ENCODE results near the gene GSG1.

Gene GSG1

DNA sequence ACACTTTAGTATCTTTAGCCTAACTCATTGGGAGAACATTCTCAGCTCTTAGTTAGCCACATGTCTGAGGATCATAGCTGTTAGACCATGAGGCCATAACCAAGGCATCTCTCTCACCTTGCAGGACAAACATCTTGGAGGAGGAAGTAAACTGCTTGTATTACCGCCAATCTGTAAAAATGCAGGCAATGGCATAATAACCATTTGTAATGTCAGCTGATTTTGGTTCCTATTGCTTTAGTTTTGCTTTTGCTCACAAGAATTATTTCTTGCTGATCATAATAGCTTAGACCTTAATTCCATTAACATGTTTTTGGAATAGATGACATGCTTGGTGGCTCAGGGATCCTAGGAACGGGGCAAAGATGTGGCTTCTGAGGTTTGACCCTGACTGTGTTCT, 16.4 kb upstream of the GSG1 start:
- DNase-seq = no peak

DNA sequence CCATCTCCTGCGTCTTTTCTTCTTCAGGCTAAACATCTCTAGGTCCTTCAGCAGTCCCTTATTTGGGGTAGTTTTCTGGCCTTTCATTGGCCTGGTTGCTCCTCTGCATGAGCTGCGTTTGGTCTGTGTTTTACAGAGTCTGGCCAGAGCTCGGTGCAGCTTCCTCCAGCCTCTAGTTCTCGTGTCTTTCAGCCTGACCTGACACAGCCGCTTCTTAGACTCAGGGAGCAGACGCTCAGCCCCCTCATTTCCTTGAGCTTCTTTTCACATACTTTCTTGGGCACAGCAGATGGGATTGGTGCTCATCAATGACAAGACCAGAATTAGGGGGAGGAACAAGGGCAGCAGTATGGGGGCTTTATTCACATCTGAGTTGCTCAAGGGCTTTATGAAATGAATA, 13.6 kb upstream of the GSG1 start:
- DNase-seq = no peak

DNA sequence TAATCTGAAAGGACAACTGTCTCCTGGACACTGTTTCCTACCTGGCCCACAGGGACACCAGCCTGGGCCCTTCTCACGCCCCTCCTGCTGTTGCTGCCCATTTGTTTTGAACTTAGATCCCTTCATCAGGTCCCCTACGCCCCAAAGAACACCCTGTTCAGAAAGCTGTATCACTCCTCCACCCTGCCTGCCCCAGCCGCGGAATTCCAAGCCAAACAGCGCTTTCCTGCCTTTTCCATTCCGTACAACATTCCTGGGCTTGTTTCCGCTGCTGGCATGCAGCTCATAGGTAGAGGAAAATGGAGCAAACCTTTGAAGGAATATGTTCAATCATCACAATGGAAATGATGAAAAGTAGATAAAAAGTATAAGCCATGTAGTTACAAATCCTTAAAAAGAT, 12.8 kb upstream of the GSG1 start:
- no peak for DNase-seq

DNA sequence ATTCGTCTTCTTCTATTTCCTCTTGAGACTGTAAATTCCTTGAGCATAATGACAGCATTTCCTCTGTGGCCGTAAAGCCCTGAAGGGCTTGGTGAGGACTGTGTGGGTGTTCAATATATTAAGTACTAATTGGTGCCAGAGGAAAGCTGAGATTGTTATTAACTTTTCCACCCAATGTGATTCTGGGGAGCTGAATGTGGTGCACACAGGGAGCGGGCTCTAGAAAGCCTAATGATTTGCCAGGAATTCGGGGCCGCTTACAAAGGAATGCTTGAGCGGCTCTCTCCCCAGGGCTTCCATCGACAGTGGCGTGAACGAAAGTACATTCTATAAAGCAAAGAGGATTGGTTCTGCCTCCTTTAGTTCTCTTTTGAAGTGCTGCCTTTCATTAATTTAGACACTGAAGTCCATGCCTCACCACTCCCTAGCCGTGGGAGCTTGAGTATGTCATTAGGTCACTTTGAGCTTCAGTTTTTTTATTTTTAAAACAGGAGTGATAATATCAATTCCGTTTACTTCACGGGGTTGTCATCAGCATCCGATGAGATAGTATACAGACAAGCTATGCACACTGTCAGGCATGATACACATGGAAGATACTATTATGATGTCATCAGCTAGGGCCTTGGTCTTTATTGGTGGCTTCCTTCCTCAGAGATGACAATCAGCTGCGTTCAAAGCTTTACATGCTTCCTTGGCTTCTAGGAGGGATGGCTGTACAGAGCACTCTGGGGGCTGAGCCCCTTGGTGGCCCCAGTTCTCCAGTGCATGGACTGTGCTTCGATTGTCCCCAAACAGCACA, 11.0 kb upstream of the GSG1 start:
- no peak for DNase-seq

DNA sequence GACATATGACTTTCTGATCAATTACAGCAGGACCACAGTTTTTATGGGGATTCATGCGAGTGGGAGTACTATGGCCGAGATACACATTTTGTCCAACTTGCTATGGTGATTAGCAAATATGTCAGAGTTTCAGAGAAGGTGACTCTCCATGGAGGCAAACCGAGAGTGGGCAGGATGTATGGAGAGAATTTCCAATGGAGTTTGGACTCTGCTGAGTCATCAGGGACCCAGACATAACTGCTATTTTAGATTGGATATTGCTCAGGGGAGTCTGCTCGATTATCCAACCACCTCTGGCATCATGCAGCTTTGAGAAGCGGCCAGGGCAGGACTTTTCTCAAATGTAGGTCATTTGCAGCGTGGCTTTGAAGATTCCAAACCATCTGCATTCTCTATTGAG, 9.5 kb upstream of the GSG1 start:
- no peak for DNase-seq

DNA sequence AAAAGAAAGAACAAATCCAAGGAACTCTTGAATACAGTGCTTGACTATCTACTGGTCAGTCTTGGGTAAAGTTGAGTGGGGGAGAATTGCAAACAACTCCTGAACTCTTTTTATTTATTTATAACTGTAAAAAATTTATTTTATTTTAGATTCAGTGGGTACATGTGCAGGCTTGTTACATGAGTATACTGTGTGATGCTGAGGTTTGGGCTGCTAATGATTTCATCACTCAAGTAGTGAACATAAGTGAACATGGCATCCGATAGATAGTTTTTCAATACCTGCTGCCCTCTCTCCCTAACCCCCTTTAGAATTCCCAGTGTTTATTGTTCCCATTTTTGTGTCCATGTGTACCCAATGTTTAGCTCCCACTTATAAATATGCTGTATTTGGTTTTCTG, 3.2 kb upstream of the GSG1 start:
- no peak for DNase-seq

DNA sequence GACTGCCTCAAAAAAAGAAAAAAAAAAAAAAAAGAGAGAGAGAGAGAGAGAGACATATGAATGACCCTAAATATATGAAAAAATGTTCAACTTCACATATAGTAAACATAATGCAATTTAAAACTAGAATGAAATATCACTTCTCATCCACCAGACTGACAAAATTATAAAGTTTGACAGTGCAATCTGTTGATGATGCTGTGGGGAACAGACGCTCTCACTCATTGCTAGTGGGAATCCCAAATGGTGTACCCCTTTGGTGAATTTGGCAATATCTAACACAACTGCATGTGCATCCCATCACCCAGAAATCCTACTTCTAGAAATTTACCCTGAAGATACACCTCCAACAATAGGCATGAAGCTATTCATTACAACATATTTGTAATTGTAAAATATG, 2.3 kb upstream of the GSG1 start:
- DNase-seq = no peak

DNA sequence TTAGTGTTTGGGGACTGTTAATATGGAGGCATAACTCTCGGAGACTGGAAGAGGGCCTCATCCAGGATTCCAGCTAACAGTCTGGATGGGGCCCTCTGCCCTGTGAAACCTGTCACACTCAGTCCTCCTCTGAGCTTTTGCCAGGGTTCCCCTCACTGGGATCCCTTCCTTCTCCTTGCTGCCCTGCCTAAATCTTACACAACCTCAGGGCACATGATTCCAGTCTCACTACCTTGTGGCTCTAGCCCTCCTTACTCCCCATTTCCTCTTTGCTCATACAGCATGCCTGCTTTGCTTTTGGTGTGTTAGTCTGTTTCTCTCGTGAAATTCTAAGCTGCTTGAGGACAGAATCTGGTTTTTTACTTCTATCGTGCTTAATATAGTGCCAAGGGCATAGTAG, 942 bp upstream of the GSG1 start:
- DNase-seq = no peak

DNA sequence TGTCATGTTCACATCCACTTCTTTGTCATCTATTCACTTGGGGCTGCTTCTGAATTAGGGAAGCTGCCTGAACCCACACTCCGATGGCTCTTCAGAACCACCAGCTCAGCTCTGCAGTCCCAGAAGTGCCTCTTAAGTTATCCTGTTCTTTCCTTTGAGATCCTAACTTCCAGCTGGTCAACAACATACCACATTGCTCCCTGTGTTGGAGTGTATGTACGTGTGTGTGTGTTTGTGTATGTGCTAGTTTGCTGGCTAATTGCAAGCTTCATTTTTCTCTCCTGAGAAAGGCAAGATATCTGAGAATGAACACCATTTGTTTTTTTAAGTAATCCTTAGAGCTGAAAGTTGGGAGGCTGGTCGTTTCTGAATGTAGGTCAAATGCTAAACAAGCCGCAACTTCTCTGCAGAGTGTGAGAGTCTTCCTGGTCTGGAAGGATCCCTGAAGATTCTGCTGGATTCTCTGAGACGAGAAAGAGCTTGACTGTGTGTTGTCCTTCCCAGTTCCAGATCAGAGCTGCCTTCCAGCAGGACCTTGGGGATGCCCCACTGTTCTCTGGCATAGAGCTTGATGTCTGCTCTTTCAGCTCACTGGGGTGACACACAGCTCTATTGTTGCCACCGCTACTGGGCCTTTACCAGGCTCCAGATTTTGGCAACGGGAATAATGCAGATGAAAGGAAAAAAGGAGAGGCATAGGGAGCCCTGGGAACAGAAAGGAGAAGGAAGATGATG, 839 bp downstream of the GSG1 start:
- peak in 1 of 3 experiments; percentile 89 for DNase-seq

DNA sequence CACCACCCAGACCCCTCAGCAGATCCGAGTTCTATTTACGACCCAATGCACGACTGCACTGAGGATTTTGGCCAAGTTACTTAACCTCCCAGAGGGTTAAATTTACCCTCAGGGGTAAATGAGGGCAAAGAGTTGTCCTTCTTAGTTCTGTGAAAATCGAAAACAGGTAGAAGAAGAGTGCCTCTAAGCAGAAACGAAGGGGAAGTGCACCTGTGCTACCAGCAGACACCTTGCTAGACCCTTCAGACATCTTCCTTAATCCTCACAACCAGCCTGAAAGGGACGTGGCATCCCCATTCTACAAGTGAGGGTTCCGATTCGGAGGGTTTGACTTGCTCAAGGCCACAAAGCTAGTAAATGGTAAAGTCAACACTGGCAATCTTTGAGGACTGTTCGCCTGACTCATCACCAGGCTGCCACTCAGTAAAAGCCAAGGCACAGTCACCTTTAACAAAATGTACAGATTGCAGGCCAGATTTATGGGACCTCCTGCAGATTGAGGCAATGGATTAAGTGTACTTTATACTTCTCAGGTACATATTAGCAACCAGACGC, 1.6 kb downstream of the GSG1 start:
- DNase-seq = peak; percentile 75 to 89 (median 81)

DNA sequence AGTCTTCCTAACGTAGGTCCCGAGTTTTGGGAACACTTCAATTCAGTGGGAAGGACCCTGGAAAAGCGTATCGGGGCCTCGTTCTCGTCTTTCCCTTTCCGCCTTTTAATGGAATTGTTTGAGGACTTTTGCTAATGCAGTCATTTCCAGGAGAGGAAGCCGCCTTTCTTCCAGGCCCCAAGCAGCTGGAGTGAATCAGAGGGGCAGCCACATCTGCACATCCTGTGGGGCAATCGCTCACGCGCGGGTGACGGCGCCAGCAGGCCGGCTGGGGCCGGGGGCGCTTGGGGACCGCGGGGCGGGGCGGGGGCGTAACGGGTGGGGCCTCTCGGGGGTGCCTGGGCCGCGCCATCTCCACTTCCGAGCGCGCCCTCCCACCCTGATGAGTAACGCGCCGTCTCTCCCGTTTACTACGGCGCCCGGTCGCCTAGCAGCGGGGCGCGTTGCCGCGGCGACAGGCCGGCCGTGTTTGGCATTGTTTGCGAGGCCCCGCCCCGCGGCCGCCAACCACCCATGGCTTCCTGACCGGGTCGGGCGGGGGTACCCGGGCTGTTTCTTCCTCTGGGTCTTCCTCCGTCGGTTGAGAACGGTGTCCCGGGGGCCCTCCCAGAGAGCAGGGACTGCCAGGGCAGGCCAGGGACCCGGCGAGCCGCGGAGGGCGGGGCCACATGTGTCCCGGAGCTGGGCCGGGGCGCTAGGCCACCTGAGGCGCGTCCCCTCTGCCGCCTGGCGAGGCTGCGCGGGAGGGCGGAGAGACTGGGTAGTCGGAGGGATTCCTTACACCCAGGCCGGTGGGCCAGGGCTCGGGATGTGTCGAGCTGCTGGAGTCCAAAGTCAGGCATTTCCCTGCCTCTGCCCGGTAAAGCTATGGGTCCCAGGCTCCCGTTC, 2.3 kb downstream of the GSG1 start:
- peak; percentile 90 to 97 (median 97) for DNase-seq

DNA sequence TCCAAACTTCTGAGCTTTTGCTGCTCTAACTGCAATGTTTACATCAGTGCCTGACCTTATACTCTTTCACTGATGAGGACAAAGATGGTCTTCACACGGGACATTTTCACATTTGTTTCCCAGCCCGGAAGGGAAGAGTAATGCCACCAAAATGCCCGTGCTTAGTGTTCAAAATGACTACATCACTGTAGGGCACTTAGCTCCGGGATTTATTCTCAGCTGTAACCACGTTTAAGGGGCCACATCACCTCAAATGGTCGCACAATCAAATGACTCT, 2.9 kb downstream of the GSG1 start:
- DNase-seq = peak in 1 of 3 experiments; percentile 81

DNA sequence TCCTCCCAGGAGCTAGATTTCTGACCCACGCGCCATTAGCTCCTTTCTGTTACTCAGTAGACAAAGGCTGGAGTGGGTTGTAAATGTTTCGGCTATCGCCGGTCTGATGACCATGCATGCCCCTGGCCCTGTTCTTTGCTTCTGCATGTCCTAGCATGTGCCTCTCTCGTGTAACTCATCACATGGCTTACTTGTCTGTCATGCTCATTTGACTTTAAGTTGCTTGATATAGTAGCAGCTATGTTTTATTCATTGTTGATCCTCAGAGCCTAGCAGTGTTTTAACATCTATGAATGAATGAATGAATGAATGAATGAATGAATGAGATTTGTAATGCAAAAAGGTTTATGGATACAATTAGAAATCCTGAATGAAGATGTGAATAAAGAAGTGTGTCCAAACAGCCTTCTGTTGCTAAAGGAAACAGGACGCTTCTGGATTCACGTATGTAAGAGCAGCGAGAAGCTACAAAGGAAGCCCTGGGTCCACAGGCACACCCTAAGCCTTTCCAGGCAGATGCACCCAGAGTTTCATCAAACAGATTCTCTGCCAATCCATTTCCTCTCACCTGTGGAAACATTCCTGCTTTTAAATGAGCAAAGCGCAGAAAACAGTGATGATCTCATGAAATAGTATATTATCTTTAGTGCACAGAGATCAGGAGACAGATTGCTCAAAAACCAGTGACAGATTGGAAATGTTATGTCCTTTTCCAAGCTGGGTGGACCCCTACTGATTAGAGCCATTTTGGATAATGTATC, 3.4 kb downstream of the GSG1 start:
- peak in 2 of 3 experiments; percentile 59 to 64 for DNase-seq

DNA sequence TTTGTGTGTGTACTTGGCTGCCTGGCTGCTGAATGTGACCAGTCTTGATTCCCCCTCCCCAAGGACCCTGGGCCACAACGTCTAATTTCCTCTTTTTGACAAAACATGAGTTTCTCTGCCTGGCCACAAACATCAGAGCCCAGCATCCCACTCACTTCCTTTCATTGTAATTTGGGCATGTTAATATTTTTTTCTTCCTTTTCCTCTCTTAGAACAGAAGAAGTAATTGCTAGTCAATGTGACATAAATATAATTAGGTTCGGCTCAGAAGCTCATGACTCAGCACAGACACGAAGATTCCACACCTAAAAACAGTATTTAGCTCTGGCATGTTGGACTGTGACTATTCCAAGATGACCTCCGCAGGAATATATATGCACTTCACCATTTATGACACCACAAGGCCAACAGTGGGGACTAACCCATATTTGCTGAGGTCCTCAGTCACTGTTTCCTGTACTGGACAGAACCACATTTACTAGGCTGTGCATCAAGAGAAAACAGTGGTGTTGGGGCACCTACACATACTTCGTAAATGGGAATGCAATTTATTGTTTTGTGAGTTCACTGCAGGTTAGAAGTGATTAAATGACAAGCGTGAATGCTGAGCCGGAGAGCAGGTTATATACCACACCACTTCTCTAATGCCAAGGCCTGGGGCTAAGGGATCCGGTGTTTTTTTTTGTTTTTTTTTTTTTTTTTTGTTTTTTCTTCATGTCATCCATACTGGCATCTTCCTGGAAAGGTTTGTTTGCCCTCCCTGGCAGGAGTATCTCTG, 4.2 kb downstream of the GSG1 start:
- DNase-seq = peak in 1 of 3 experiments; percentile 11

DNA sequence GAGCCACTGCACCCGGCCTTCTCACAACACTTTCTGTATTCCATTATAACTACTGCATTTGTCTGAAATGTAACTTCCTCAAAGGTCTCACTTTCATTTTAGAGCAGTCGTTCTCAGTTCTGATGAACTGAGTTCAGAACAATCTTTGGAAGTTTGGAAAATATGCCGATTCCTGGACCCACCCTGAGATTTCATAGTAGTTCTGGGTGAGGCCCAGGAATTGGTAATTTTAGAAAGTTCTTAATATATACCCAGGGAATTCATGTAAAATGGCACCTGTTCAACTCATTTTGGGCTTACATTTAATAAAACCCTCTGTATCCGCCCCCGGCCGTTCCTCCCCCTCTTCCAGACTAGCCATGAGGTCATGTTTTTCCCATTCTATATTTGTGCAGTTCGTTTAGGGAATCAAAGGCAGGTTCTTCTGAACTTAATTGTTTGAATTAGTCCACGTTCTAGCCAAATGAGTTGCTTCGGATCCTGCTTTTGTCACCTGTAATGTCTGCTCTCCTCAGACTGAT, 5.9 kb downstream of the GSG1 start:
- peak in 1 of 3 experiments; percentile 59 for DNase-seq

DNA sequence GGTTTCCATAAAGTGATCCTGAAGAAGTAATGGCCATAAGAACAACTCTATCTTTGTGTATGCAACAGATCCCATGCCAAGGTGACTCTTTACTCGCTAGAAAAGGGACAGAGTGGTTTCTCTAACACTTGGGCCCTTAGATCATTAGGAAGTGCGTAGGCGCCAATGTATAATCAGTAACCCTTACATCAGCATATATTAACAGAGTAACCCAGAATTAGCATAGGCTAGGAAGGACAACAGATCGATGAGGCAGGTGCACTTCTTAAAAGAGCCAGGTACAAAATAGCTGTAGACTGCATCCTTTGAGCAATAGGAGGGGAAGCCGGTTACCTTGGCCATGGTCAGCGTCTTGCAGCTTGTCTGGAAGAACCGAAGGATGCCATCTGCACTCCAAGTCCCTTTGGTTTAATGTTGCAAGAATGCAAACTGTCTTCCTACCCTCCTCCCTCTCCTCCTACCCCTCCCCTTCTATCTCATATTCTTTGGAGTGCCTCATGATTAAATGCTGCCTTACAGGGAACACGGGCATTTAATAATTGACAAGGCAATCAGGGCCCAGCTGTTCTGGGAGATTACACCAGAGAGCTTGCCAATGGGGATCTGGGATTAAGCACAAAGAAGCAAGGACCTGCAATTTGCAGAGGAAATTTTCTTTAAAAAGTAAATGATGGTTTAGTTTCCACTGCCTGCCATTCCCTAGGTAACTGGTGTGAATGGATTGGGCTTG, 8.0 kb downstream of the GSG1 start:
- DNase-seq = no peak

DNA sequence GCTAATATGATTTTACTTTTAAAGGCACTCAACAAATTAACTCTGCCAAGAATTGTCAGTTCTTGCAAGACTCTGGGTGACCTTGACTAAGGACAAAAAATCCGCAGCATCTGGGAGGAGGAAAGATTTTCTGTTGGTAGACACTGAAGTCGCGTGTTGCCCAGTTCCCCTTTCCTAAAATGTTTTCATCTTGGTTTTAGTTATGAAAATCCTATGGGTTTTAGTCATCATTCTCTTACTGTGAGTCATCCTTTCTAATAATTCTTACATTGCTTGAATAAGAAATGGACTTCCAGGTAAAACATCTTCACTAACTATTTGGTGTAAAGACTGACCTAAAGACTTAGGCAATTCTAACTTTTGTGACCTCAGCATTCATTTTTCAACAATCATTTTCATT, 9.1 kb downstream of the GSG1 start:
- DNase-seq = no peak

DNA sequence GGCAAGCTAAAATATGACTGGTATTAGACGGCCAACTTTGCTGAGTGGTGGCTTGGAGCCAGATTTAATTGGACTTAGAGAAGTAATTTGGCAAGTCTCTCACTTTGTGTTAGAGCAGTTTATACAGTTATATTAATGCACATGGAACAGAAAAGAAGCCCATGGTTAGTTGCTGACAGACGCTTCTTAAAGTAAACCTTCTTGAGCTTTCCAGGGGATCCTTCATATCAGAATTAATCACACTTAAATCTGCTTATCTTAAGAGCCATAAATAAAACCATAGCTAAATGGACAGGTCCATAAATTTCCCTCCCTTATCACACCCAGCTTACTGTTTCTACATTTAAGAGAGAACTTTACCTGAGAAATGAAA, 9.6 kb downstream of the GSG1 start:
- no peak for DNase-seq

DNA sequence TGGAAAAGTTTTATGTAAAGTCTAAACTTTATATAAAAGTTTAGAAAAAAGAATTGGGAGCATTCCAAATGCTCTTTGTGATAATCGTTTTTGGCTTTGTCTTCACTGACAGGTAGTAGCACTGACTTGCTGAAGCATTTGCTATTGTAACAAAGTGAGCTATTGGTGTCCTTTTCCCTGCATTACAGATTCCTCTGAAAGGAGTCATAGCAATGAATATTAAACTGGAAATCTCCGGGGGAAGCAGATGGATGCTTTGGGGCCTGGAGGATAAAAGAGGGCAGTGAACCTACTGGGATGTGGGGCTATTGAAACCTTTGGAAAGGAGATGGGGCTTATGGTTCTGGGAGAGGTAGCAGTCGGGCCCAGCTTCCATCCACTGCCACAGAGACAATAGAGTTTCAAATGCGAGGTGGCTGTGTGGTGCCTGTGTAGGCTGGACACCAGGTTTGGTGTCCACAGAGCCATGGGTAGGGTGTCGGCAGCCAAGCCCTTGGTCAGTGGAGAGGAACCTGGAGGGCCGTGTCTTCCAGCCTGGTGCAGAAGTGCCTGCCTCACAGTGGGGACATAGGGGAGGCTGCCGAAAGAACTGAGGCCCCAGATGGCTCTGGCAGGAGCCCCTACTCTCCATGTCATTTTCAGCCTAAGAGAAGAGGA, 10.1 kb downstream of the GSG1 start:
- no peak for DNase-seq

DNA sequence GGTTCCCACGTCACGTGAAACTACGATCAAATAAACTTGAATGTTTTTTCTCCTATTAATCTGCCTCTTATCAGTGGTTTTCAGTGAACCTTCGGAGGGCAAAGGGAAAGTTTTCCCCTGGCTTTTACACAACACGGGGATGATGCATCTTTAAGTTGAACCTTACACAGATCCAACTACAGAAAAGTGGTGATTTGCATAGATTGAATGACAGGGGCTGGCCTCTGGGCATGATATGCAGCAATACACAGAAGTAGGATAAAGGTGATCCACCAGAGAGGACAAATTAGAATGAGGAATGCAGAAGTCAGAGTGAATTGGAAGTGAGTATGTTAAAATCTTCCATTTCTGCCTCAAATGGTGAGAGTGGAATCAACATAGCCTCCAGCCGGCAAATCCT, 11.6 kb downstream of the GSG1 start:
- DNase-seq = no peak
